Activated T-helper 2 cell treated with anti-CD3 and anti-CD28 coated beads, Interferon-gamma antibody, Interleukin-2, Interleukin-4, amounts not matched to agents 10 μg/mL and 5 μg/mL and 100 μg/mL, durations not matched to agents 14 hours and 24 hours and 36 hours (primary cell): ENCODE results near the gene POLA1. TPM values are rescaled to one million over a fixed set of nuclear protein-coding genes. Genes with fewer than 3 reads are reported as not detected.
"Not testable (repeated sequence)": the region's sequence is repeated elsewhere in the genome, so short reads cannot be mapped to it uniquely, and the experiment has no call there.

Source experiments
- DNase-seq: peaks from one replicate; pipeline ENCODE4 v3.0.0; 2021; ENCODE audit warnings: low spot score
- H3K27ac Mint-ChIP-seq: one replicate; pipeline ENCODE4 v1.8.0; 2021; ENCODE audit warnings: mixed read lengths
- H3K27me3 Mint-ChIP-seq: one replicate; pipeline ENCODE4 v1.8.0; 2021; ENCODE audit warnings: low read depth, mixed read lengths
- H3K36me3 Mint-ChIP-seq: one replicate; pipeline ENCODE4 v1.8.0; 2021; ENCODE audit warnings: low read depth, mixed read lengths
- H3K4me1 Mint-ChIP-seq: one replicate; pipeline ENCODE4 v1.8.0; 2021; ENCODE audit warnings: low read depth, mixed read lengths
- H3K4me3 Mint-ChIP-seq: one replicate; pipeline ENCODE4 v1.8.0; 2021; ENCODE audit warnings: low read depth, mild to moderate bottlenecking, moderate library complexity, mixed read lengths
- H3K9me3 Mint-ChIP-seq: one replicate; pipeline ENCODE4 v1.8.0; 2021; ENCODE audit warnings: mixed read lengths
- intact Hi-C: fragments of 100-400 bp; cut with micrococcal nuclease; formaldehyde crosslinking; loops from one replicate; pipeline ENCODE4 v1.15.1; 2023
- total RNA-seq: library from RNA; stranded (reverse); gene quantifications from 2 replicates; pipeline ENCODE4 v1.2.3, GENCODE V29; 2022

The POLA1 gene
- total RNA-seq, 1 donor from 2014 or later = 36.7 TPM

GRCh38 chrX:24839331-24839730 is 145.6 kb downstream of the POLA1 start:
- Mint-ChIP-seq H3K27me3 (no peaks in the 10 kb centered on the region), H3K36me3 (peaks cover 14% of the 10 kb centered on the region), H3K4me1 (no peaks in the 10 kb centered on the region), H3K4me3 (no peak overlapping the region), H3K27ac (no peak overlapping the region), H3K9me3 (no peaks in the 10 kb centered on the region)
- intact Hi-C loops = loop anchor here (2.0 to 10.0 kb wide), 2 partner anchors 165 to 305 kb away; no protein-coding TSS in a partner anchor
- no peak for DNase-seq

GRCh38 chrX:24842486-24842885 is 148.8 kb downstream of the POLA1 start:
- no peak overlapping the region for H3K27ac Mint-ChIP-seq

GRCh38 chrX:24846550-24847150 is 152.9 kb downstream of the POLA1 start:
- intact Hi-C loops = no loop called here
- no peak for DNase-seq
- no peaks in the 10 kb centered on the region for H3K4me1 Mint-ChIP-seq
- peaks cover 17% of the 10 kb centered on the region for H3K36me3 Mint-ChIP-seq
- H3K27me3 Mint-ChIP-seq = no peaks in the 10 kb centered on the region
- H3K4me3 Mint-ChIP-seq = no peak overlapping the region
- no peak overlapping the region for H3K27ac Mint-ChIP-seq
- H3K9me3 Mint-ChIP-seq = no peaks in the 10 kb centered on the region

More at GRCh38 chrX:24842486-24842885, 148.8 kb downstream of the POLA1 start:
- Mint-ChIP-seq H3K36me3 (peaks cover 10% of the 10 kb centered on the region), H3K4me1 (no peaks in the 10 kb centered on the region), H3K27me3 (no peaks in the 10 kb centered on the region), H3K9me3 (no peaks in the 10 kb centered on the region), H3K4me3 (no peak overlapping the region)
- no peak for DNase-seq
- intact Hi-C loops = no loop called here

- H3K4me3 Mint-ChIP-seq = no peak overlapping the region
- no peaks in the 10 kb centered on the region for H3K9me3 Mint-ChIP-seq
- H3K27ac Mint-ChIP-seq = no peak overlapping the region
- H3K36me3 Mint-ChIP-seq = peaks cover 27% of the 10 kb centered on the region
- no peaks in the 10 kb centered on the region for H3K27me3 Mint-ChIP-seq
- no peak for DNase-seq
- H3K4me1 Mint-ChIP-seq = no peaks in the 10 kb centered on the region
- intact Hi-C loops = no loop called here
These were observed 157.6 kb downstream of the POLA1 start for GRCh38 chrX:24851289-24851688.

GRCh38 chrX:24851780-24852179 is 158.1 kb downstream of the POLA1 start:
- Mint-ChIP-seq H3K4me3 (no peak overlapping the region), H3K27ac (no peak overlapping the region), H3K27me3 (no peaks in the 10 kb centered on the region), H3K36me3 (peaks cover 27% of the 10 kb centered on the region), H3K4me1 (no peaks in the 10 kb centered on the region), H3K9me3 (no peaks in the 10 kb centered on the region)
- no peak for DNase-seq
- intact Hi-C loops = no loop called here

GRCh38 chrX:24858004-24858746 is 164.5 kb downstream of the POLA1 start:
- H3K27ac Mint-ChIP-seq = no peak overlapping the region
- H3K4me1 Mint-ChIP-seq = no peaks in the 10 kb centered on the region
- H3K27me3 Mint-ChIP-seq = no peaks in the 10 kb centered on the region
- no peaks in the 10 kb centered on the region for H3K9me3 Mint-ChIP-seq
- H3K36me3 Mint-ChIP-seq = peaks cover 21% of the 10 kb centered on the region
- no peak for DNase-seq
- H3K4me3 Mint-ChIP-seq = no peak overlapping the region
- intact Hi-C loops = no loop called here

GRCh38 chrX:24859211-24859841 is 165.6 kb downstream of the POLA1 start:
- Mint-ChIP-seq H3K27me3 (no peaks in the 10 kb centered on the region), H3K4me1 (no peaks in the 10 kb centered on the region), H3K36me3 (peaks cover 21% of the 10 kb centered on the region), H3K27ac (no peak overlapping the region), H3K9me3 (no peaks in the 10 kb centered on the region), H3K4me3 (no peak overlapping the region)
- intact Hi-C loops = no loop called here
- no peak for DNase-seq

- intact Hi-C loops = no loop called here
- Mint-ChIP-seq H3K4me1 (no peaks in the 10 kb centered on the region), H3K27ac (no peak overlapping the region), H3K9me3 (no peaks in the 10 kb centered on the region), H3K4me3 (no peak overlapping the region), H3K36me3 (peaks cover 20% of the 10 kb centered on the region), H3K27me3 (no peaks in the 10 kb centered on the region)
- DNase-seq = no peak
These were observed 166.4 kb downstream of the POLA1 start for GRCh38 chrX:24860140-24860539.

GRCh38 chrX:24862343-24862742 is 168.6 kb downstream of the POLA1 start:
- Mint-ChIP-seq H3K9me3 (no peaks in the 10 kb centered on the region), H3K4me1 (no peaks in the 10 kb centered on the region), H3K36me3 (peaks cover 13% of the 10 kb centered on the region), H3K4me3 (no peak overlapping the region), H3K27me3 (no peaks in the 10 kb centered on the region), H3K27ac (no peak overlapping the region)
- no peak for DNase-seq
- intact Hi-C loops = no loop called here

GRCh38 chrX:24863779-24864178 is 170.1 kb downstream of the POLA1 start:
- H3K9me3 Mint-ChIP-seq, DNase-seq, H3K4me3 Mint-ChIP-seq, H3K27ac Mint-ChIP-seq, H3K27me3 Mint-ChIP-seq, H3K4me1 Mint-ChIP-seq, intact Hi-C loops: not testable (repeated sequence)
- peaks cover 13% of the 10 kb centered on the region for H3K36me3 Mint-ChIP-seq

- Mint-ChIP-seq H3K4me3 (no peak overlapping the region), H3K27me3 (no peaks in the 10 kb centered on the region), H3K36me3 (no peaks in the 10 kb centered on the region), H3K9me3 (no peaks in the 10 kb centered on the region), H3K4me1 (no peaks in the 10 kb centered on the region), H3K27ac (no peak overlapping the region)
- intact Hi-C loops = no loop called here
- DNase-seq = no peak
These were observed 176.4 kb downstream of the POLA1 start for GRCh38 chrX:24870143-24870542.

GRCh38 chrX:24874604-24875247 is 181.0 kb downstream of the POLA1 start:
- Mint-ChIP-seq H3K27ac (no peak overlapping the region), H3K4me3 (no peak overlapping the region), H3K27me3 (no peaks in the 10 kb centered on the region), H3K9me3 (no peaks in the 10 kb centered on the region), H3K4me1 (no peaks in the 10 kb centered on the region), H3K36me3 (peaks cover 3% of the 10 kb centered on the region)
- intact Hi-C loops = no loop called here
- no peak for DNase-seq
